DOHH2 (cell line): Measurements from ENCODE around the gene UTS2R.

Source experiments
- H3F3A ChIP-seq: fragments of 200-600 bp; sonication (generic), shearing (Covaris generic); 2 replicates; pipeline ENCODE4 v1.6.0; 2016; ENCODE audit warnings: antibody characterized with exemption, mild to moderate bottlenecking; ENCODE audit not compliant: control insufficient read depth, insufficient read depth
- H3K27ac ChIP-seq: fragments of 200-600 bp; sonication (generic); 2 replicates; pipeline ENCODE4 v1.5.1; 2014; ENCODE audit warnings: low read depth, mild to moderate bottlenecking, low read length, moderate library complexity
- H3K27me3 ChIP-seq: fragments of 200-600 bp; sonication (generic); 2 replicates; pipeline ENCODE4 v1.6.1; 2014; ENCODE audit warnings: mild to moderate bottlenecking, low read length, mixed read lengths; ENCODE audit not compliant: control insufficient read depth
- H3K36me3 ChIP-seq: fragments of 200-600 bp; sonication (generic); 2 replicates; pipeline ENCODE4 v1.6.1; 2014; ENCODE audit warnings: mild to moderate bottlenecking, low read length, moderate library complexity, mixed read lengths; ENCODE audit not compliant: control insufficient read depth
- H3K4me1 ChIP-seq: fragments of 200-600 bp; sonication (generic); 2 replicates; pipeline ENCODE4 v1.6.1; 2014; ENCODE audit warnings: mild to moderate bottlenecking, low read length, mixed read lengths; ENCODE audit not compliant: control insufficient read depth
- H3K4me2 ChIP-seq: fragments of 200-600 bp; sonication (generic); 2 replicates; pipeline ENCODE4 v1.6.0; 2014; ENCODE audit warnings: mild to moderate bottlenecking, low read length, moderate library complexity
- H3K4me3 ChIP-seq: fragments of 200-600 bp; sonication (generic); 2 replicates; pipeline ENCODE4 v1.5.1; 2014; ENCODE audit warnings: mild to moderate bottlenecking, low read length, mixed read lengths
- H3K79me2 ChIP-seq: fragments of 200-600 bp; sonication (generic); 2 replicates; pipeline ENCODE4 v1.6.1; 2014; ENCODE audit warnings: mild to moderate bottlenecking, low read length, mixed read lengths; ENCODE audit not compliant: control insufficient read depth
- H3K9me2 ChIP-seq: fragments of 200-600 bp; sonication (generic); replicated peaks from 2 replicates; pipeline ENCODE4 v1.6.1; 2014; ENCODE audit warnings: mild to moderate bottlenecking, low read length, mixed read lengths; ENCODE audit not compliant: control insufficient read depth
- H3K9me3 ChIP-seq: fragments of 200-600 bp; sonication (generic); 2 replicates; pipeline ENCODE4 v1.6.1; 2014; ENCODE audit warnings: antibody characterized with exemption, low read length, mixed read lengths; ENCODE audit not compliant: control insufficient read depth, insufficient read depth
- H4K20me1 ChIP-seq: fragments of 200-600 bp; sonication (generic); 2 replicates; pipeline ENCODE4 v1.6.0; 2014; ENCODE audit warnings: low read depth, mild to moderate bottlenecking, antibody characterized with exemption, low read length, moderate library complexity; ENCODE audit not compliant: control insufficient read depth, insufficient read depth
- EZH2phosphoT487 ChIP-seq: fragments of 200-600 bp; sonication (generic); IDR thresholded peaks from 2 replicates; pipeline ENCODE4 v1.6.1; 2017; ENCODE audit warnings: borderline replicate concordance, mild to moderate bottlenecking, antibody characterized with exemption, low read length, moderate library complexity, mixed read lengths
- TF ChIP-seq, protein P1 (sequence below): fragments of 200-600 bp; sonication (generic); IDR thresholded peaks from one replicate; pipeline ENCODE4 v1.5.1; 2014; ENCODE audit warnings: antibody characterized with exemption, mild to moderate bottlenecking, low read depth, low read length; ENCODE audit not compliant: poor library complexity, severe bottlenecking

The UTS2R gene

DNA sequence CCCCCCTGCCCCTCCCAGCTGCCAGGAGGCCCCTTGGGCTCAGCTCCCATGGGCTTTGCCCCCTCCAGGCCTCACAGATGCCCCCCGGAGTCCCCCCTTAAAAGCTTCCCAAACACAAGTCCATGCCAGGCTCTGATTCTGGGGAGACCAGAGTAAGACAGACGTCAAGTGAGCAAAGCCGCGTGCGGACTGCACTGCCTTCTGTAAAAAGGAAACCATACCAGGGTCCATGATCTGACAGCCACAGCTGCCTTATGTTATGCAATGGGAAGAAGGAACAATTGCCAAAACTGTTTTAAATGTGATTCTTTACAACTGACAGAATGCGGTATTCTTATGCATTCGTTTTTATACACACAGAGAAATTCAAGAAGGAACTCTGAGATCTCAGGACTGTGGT lies 28.6 kb downstream of the UTS2R start:
- H4K20me1 ChIP-seq: no peaks in the 10 kb centered on the region
- no peak overlapping the region for H3K27ac ChIP-seq
- H3K79me2 ChIP-seq: no peaks in the 10 kb centered on the region
- H3K27me3 ChIP-seq: no peaks in the 10 kb centered on the region
- H3K9me3 ChIP-seq: no peaks in the 10 kb centered on the region
- H3K9me2 ChIP-seq: no peaks in the 10 kb centered on the region
- H3K4me3 ChIP-seq: no peak overlapping the region
- 0 out of 2 replicates have a peak, but pooled peaks cover 2% of the 10 kb centered on the region for H3K4me1 ChIP-seq
- TF ChIP-seq, protein P1, sequence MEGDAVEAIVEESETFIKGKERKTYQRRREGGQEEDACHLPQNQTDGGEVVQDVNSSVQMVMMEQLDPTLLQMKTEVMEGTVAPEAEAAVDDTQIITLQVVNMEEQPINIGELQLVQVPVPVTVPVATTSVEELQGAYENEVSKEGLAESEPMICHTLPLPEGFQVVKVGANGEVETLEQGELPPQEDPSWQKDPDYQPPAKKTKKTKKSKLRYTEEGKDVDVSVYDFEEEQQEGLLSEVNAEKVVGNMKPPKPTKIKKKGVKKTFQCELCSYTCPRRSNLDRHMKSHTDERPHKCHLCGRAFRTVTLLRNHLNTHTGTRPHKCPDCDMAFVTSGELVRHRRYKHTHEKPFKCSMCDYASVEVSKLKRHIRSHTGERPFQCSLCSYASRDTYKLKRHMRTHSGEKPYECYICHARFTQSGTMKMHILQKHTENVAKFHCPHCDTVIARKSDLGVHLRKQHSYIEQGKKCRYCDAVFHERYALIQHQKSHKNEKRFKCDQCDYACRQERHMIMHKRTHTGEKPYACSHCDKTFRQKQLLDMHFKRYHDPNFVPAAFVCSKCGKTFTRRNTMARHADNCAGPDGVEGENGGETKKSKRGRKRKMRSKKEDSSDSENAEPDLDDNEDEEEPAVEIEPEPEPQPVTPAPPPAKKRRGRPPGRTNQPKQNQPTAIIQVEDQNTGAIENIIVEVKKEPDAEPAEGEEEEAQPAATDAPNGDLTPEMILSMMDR: no peak
- TF ChIP-seq EZH2phosphoT487: no peak
- H3K36me3 ChIP-seq: peaks cover 6% of the 10 kb centered on the region; the same call in 1 of the 2 replicates
- no peak overlapping the region for H3K4me2 ChIP-seq
- no peaks in the 10 kb centered on the region for H3F3A ChIP-seq

DNA sequence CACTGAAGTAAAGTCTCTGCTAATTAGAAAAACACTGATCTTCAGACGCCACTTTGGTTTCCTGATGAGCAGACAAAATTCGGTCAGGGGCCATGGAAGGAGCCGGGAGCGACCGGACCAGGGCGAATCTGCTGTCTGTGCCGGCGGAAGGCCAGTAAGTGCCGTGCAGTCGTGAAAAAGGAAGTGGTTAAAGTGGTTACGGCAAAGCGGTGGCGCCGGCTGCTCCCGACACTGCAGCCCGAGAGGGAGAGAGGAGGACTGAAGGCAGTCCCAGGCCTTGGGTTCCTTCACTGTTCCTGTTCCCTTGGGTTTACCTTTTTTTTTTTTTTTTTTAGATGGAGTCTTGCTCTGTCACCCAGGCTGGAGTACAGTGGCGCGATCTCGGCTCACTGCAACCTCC lies 29.3 kb downstream of the UTS2R start:
- Histone ChIP-seq H3F3A (no peaks in the 10 kb centered on the region), H3K4me3 (no peak overlapping the region), H3K9me2 (no peaks in the 10 kb centered on the region), H3K36me3 (peaks cover 6% of the 10 kb centered on the region; the same call in 1 of the 2 replicates), H3K27ac (no peak overlapping the region), H3K27me3 (no peaks in the 10 kb centered on the region), H3K4me2 (no peak overlapping the region), H3K4me1 (0 out of 2 replicates have a peak, but pooled peaks cover 2% of the 10 kb centered on the region), H3K9me3 (no peaks in the 10 kb centered on the region), H4K20me1 (no peaks in the 10 kb centered on the region), H3K79me2 (no peaks in the 10 kb centered on the region)
- no peak for TF ChIP-seq EZH2phosphoT487

DNA sequence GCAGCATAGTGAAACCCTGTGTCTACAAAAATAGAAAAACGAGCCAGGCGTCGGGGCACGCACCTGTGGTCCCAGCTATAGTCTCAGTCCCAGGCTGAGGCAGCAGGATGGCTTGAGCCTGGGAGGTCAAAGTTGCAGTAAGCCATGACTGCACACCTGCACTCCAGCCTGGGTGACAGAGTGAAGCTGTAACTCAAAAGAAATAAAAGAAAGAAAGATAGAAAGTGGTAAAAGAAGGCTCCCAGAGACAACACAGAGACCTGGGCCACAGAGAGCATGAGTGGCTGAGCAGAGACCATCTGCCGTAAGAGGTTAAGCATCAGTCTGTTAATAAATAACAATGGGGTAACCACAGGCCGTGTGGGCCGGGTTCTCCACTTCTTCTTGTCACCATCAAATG lies 31.3 kb downstream of the UTS2R start:
- H3K36me3 ChIP-seq: peaks cover 6% of the 10 kb centered on the region; the same call in 1 of the 2 replicates
- no peak for TF ChIP-seq EZH2phosphoT487

DNA sequence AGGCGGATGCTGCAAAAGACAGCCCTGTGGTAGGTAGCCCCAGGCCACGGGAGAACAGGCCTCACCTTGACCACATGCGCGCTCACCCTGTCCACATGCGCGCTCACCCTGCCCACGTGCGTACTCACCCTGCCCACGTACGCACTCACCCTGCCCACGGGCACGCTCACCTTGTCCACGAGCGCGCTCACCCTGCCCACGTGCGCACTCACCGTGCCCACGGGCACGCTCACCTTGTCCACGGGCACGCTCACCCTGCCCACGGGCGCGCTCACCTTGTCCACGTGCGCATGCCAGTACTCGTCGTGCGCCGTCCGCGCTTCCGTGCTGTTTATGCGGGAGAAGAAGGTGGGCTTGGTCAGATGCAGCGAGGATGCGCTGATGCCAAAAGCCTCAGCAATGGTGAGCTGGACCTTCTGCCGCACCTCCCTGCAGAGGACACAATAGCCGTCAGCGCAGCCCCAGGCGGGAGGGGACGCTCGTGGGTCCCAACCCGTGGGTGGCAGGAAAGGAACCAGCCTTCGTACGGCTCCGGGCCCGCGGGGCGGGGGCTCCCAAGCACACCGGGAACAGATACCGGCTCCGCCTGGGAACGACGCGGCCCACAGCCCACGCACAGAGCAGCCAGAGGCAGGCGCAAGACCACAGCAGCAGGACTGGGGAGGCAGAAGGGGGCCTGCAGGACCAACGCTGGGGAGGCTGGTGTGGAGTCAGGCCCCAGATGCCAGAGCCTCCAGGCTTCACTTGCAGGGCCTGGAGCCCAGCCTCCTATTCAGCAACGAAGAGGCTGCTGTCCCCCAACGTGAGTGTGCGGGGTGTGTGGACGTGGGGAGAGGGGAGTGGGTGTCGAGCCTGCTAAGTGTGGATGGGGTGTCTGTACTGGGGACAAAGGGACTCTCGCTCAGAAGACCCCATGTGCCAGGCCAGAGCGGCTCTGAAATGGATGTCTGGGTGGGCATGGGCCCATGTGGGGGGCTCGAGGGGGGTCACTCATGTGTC lies 32.4 kb downstream of the UTS2R start:
- H3K27ac ChIP-seq: no peak overlapping the region

More for the DNA sequence above, 31.3 kb downstream of the UTS2R start:
- Histone ChIP-seq H3K79me2 (no peaks in the 10 kb centered on the region), H3K4me2 (no peak overlapping the region), H3K4me3 (no peak overlapping the region), H3K9me3 (no peaks in the 10 kb centered on the region), H3K27me3 (no peaks in the 10 kb centered on the region), H3K9me2 (no peaks in the 10 kb centered on the region), H4K20me1 (no peaks in the 10 kb centered on the region), H3K4me1 (0 out of 2 replicates have a peak, but pooled peaks cover 4% of the 10 kb centered on the region), H3K27ac (no peak overlapping the region), H3F3A (no peaks in the 10 kb centered on the region)

More for the DNA sequence above, 32.4 kb downstream of the UTS2R start:
- Histone ChIP-seq H3K9me2 (no peaks in the 10 kb centered on the region), H3K36me3 (peaks cover 6% of the 10 kb centered on the region; the same call in 1 of the 2 replicates), H4K20me1 (no peaks in the 10 kb centered on the region), H3K4me2 (no peak overlapping the region), H3K4me3 (no peak overlapping the region), H3K4me1 (peaks cover 9% of the 10 kb centered on the region; the same call in 1 of the 2 replicates), H3F3A (no peaks in the 10 kb centered on the region), H3K79me2 (no peaks in the 10 kb centered on the region), H3K9me3 (no peaks in the 10 kb centered on the region), H3K27me3 (no peaks in the 10 kb centered on the region)
- no peak for TF ChIP-seq EZH2phosphoT487
- TF ChIP-seq, protein P1: no peak
